Body of pancreas (tissue), 4 donors: Measurements from ENCODE around the gene CASP8.

ENCODE experiments used
- POLR2A ChIP-seq, 3 donors: fragments of 450-650 bp; IDR thresholded peaks; one replicate each; pipeline ENCODE4 v1.6.1; 2016; ENCODE audit warnings: antibody characterized with exemption in 3 of 3, mild to moderate bottlenecking in 2 of 3
- TF ChIP-seq, protein P1 (sequence below), 7 experiments: fragments of 450-650 bp in 4 of 7; fragments of 200-600 bp in 3 of 7; sonication (generic) in 3 of 7; IDR thresholded peaks; one replicate each; pipeline ENCODE4 v1.5.1; 2016 to 2019; ENCODE audit warnings: antibody characterized with exemption in 7 of 7

DNA sequence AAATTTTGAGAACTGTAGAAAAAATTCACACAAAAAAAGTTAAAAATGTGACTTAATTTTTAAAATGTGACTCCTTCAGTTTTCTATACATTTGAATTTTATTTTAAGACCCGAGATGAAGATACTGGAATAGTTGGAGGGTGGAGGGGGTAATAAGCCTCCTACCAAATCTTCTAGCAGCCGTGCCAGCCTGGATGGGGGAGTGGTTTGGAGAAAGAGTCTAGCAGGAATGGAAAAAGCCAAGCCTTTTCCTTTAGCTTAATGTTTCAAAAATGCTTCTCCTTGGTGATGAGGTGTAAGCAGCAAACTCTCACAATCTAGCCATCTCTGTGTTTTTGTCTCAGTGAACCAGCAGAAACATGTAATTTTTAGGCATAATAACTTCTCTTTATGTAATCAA, 14.7 kb downstream of the CASP8 start:
- TF ChIP-seq, protein P1, sequence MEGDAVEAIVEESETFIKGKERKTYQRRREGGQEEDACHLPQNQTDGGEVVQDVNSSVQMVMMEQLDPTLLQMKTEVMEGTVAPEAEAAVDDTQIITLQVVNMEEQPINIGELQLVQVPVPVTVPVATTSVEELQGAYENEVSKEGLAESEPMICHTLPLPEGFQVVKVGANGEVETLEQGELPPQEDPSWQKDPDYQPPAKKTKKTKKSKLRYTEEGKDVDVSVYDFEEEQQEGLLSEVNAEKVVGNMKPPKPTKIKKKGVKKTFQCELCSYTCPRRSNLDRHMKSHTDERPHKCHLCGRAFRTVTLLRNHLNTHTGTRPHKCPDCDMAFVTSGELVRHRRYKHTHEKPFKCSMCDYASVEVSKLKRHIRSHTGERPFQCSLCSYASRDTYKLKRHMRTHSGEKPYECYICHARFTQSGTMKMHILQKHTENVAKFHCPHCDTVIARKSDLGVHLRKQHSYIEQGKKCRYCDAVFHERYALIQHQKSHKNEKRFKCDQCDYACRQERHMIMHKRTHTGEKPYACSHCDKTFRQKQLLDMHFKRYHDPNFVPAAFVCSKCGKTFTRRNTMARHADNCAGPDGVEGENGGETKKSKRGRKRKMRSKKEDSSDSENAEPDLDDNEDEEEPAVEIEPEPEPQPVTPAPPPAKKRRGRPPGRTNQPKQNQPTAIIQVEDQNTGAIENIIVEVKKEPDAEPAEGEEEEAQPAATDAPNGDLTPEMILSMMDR (IDR thresholded peaks at IDR 0.05), result no peak
- no peak for TF ChIP-seq POLR2A (IDR thresholded peaks at IDR 0.05)
